Dermis microvascular lymphatic vessel endothelial cell (primary cell): Measurements from ENCODE around the gene PEF1. TPM values are rescaled to one million over a fixed set of nuclear protein-coding genes. Genes with fewer than 3 reads are reported as not detected.

Experiments used
- DNase-seq, 2 donors: peaks; one replicate each; pipeline versions ENCODE4 v3.0.0 to v3.0.0-alpha.2; 2010; ENCODE audit warnings: low read depth in 2 of 2
- total RNA-seq: library from RNA; depleted of rRNA; stranded (reverse); fragments of >200 nt; gene quantifications from 2 replicates; pipeline ENCODE4 v1.2.1, GENCODE V29; 2014

The PEF1 gene
- total RNA-seq, 1 donor from 2014 or later, result 103 TPM

DNA sequence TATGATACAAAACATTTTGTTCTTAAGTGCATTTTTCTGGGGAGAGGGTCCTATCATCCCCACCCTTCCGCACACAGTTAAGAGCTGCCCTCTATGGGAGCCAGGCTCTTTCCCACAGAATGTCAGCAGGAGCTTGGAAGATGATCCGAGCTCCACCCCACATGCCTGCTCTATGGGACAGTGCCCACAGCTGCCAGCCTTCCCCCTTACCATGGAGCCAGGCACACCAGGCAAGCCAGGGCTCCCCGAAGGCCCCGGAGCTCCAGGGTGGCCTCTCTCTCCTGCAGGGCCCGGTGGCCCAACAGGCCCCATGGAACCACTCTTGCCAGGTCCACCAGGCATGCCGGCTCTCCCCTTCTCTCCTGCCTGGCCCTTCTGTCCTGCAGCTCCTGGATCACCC is 10.4 kb upstream of the PEF1 start:
- DNase-seq, result no peak

DNA sequence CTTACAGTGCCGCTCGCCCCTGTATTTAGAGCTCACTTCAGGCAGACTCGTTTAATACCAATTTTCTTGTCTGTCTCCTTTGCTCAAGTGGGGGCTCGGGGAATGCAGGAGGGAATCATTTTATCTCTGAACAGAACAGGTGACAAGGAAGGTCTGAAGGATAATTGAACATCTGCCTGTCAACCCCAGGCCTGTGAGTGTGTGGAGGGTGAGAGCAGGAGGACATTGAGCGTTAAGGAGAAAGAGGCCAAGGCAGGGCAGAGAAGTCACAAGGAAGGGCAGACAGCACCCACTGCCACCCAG is 9.7 kb upstream of the PEF1 start:
- DNase-seq, result no peak

DNA sequence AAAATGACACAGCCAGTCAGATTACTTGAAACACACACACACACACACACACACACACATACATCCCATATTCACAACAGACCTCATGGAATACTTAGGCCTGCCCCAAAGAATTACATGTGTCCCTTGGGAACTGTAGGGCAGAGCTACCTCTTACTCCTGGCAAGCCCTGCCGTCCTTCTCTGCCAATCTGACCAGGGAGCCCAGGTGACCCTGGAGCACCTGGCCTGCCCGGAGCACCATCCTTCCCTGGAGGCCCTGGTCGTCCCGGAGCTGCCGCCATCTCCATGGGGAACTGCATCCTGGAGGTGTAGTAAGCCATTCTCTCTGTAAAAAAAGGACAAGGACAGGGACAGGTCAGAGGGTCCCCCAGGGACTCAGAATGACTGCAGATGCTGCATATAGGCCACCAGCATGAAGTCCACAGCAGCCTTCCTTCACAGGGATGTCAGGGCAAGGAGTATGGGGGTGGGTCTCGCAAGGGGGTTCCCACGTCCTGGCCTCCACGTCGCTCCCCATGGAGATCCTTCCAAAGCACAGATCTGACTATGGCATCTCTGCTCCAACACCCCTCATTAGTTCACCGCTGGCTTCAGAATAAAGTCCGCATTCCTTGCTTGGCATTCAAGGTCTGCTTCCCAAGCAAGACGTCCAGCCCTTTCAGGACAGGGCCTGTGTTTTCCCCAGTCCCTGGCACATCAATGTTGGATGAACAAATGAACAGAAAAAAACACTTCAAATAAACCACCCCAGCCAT is 9.2 kb upstream of the PEF1 start:
- DNase-seq, result no peak

DNA sequence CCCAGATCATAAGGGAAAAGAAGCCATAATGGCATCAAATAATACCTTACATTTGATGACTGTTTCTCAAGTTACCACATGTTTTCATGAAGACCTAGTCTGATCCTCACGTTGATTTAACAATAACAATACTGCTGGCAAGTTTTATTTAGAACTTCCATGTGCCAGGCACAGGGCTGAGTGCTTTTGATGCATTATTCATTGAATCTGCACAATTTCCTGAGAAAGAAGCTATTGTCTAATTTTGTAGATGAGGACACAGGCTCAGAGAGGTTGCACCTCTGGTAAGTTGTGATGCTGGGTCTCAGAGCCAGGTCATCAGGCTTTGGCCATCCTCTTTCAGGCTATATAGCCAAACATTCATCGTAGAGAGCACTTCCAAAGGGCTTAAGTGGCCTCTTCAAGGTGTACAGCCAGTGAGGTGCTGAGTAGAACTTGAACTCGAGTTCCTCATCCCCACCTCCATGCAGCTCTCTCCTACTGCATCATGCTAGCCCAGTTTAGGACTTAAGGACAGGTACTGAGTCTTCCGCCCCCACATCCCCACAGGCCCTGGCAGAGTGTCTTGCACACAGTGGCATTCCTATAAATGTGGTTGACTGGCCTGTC is 8.3 kb upstream of the PEF1 start:
- DNase-seq, result no peak

DNA sequence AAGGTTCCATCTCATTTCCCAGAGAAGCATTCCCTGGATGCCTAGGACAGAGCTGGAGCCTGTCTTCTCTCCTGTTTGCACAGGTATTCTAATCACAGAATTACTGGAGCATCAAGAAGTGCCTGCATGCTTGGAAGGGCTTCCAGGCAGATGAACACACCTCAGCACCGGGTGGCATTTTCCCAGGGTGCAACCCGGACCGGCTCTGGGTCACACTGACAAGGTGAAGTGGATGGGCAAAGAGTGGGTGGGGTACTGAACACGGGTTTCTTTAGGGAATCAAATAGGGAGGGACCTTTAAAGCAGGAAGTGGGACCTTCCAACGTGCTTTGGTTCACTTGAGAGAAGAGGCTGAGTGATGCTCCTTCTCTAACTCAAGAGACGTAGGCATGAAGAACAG is 7.1 kb upstream of the PEF1 start:
- DNase-seq, result no peak

DNA sequence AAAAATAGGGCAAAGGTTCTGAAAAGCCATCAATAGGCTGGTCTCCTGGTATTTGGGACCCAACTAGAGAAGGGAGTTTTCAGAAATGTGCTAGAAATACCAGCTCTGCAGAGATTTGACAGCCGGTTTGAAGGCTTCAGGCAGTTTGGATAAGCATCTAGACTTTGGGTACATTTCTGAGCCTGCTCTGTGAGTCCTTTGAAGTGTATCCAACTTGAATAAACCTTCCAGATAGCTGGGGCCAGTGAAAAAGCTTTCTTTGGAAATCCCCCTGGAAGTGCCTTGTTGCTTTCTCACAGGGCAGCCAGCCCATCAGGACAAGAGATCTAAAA is 6.4 kb upstream of the PEF1 start:
- no peak for DNase-seq

DNA sequence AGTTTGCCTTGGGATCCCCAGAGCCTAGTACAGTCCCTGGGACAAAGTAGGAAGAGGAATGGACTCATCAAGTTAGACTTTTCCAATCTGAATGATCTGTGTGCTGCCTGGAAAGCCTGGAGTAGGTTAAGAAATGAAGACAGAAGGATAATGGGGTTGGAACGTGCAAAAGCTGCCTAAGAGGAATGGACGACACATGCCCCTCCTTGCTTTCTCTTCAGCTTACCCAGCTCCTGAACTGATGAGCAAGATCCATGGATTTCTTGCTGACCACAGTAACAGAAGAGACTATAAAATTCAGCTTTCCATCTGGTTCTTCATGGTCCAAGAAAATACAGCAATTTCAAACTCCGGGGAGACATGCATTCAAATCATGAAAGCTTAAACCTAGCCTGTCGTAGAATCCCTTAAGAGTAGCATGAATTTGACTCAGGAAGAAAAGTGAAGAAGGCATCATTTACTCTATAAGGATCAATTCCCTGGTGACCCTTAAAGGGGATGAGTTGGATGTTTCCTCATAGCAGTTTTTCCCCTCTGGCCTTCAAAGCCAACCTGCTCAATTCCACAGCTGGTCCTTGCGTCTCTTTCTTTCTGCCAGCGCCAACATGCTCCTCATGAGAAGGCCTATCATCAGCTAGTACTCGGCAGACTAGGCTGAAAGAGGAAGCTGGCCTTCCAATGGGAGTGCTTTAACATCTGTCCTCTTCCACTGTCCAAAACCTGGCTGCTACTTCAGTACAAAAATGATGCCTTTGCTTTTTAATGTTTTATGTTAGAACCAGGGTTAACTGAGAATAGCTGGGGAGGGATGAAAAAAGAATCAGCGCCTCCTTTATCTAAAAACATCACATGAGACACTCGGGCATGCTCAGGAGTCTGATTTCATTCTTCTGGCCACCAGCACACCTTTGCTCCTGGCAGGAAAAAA is 5.7 kb upstream of the PEF1 start:
- DNase-seq, result no peak

DNA sequence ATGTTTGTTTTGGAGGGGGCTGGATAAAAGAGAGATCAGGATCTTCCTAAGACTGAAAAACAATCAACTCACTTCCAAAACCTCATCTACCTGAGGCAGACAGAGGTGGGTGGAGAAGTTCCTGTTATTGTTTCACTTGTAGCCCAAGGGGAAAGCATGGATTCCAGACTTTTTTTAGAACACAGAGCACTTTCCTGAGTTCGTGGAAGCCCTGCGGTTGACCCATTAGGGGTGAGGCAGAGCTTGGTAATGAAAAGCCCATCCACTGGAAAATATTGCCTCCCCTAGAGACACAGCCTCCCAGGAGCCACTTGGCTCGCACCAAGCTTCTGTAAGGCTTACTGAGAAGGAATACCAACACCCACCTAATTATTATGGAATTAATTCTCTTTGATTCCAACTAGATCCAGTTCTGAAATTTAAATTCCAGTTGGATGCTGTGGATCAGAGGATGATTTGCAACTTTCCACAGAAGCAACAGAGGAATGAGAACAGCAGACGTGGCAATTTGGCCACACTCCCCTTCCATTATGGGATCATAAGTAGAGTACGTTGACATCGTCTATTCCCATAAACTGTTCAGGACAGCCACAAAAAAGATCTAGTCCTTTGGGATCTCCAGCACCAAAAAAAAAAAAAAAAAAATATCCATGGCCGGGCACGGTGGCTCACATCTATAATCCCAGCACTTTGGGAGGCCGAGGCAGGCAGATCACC is 4.1 kb upstream of the PEF1 start:
- DNase-seq, result no peak

DNA sequence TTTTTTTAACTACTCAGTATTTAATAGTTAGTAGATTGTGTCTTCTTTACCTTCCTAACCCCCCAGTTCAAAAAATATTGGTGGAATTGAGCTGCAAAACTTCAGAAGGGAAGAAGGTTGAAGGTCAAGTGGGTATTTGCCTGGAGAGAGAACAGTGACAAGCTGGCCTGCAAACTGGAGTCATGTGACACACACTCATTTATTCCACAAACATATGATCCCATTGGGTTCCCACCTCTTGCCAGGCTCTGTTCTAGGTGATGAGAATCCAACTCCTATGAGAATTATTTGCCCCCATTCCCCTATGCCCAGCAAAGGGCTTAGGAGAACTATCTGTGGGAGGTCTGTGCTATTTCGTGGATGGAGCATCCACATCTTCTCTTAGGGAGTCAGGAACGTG is 3.5 kb upstream of the PEF1 start:
- peak in 1 of 2 donors; percentile 66 for DNase-seq

DNA sequence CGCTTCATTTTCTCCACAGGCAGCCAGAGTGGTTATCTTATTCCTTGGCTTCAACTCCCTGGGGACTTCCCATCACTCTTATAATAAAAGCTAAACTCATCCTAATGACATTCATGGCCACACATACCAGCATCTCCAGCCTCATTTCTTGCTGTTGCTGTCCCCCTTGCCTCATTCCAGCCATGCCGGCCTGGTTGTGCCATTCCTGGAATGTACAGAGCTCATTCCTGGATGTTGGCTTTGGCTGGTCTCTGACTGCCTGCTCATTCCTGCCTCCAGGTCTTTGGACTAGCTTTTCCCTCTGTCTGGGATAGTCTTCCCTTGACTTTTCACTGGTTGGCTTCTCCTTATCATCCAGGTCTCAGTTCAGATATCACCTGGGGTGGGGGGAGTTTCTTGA is 2.4 kb upstream of the PEF1 start:
- no peak for DNase-seq

DNA sequence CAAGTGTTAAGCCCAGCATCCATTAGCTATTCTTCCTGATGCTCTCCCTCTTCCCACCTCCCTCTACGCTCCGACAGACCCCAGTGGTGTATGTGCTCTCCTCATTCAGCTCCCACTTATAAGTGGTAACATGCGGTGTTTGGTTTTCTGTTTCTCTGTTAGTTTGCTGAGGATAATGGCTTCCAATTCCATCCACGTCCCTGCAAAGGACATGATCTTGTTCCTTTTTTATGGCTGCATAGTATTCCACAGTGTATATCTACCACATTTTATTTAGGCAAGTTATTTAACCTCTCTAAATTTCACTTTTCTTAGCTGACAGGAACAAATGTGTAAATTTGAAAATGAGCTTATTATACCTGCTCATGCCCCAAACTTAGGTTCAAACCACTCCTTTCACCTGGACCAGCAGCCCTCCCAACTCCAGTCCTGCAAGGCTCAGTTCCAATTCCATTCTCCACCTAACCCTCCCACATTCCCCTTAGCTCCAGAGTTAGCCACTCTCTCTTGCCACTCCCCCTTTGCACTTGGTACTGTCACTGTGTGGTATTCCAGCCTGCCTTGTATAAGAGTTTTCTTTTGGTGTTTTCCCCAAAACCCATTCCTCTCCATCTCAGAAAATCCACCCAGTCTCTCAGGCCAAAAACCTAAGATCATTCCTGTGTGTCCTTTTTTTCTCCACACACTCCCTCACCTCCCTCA is 1.7 kb upstream of the PEF1 start:
- DNase-seq, result no peak

DNA sequence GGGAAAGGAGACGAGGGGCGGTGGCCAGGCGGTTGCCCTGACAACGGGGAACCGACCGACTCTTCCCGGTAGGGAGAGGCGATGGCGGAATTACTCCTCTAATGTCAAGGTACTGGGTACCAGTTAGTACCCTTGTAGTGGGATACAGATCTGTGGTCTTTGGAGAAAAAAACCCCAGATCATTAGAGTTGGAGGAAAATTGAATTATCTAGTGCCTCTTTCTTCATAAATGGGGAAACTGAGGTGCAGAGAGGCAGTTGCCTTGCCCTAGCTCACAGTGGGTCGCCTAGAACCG is 545 bp upstream of the PEF1 start:
- no peak for DNase-seq

DNA sequence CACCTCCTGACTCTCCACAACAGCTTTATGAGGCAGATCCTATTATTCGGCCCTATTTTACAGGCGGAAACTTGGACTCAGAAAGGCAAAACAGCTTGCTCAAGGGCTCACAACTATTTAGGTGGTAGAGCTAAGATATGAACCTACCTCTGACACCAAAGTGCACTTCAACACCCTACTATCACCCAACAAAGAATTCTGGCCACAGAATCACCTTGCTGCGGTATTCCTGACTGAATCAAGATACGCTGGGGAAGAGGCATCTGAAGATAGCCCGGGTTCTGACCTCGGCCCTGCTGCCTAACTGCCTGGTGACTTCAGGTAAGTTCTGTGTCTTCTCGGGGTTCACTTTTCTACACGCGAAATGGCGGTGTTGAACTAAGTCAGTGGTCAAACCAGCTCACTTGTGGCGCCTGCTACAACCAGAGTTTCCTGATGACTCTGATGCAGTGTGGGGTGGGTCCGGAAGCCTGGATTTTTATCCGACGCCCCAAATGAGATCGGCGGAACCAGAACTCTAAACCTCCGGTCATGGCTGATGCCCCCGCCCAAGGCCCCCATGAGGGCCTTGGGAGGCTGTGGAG is 608 bp downstream of the PEF1 start:
- peak in 1 of 2 donors; percentile 78 for DNase-seq

DNA sequence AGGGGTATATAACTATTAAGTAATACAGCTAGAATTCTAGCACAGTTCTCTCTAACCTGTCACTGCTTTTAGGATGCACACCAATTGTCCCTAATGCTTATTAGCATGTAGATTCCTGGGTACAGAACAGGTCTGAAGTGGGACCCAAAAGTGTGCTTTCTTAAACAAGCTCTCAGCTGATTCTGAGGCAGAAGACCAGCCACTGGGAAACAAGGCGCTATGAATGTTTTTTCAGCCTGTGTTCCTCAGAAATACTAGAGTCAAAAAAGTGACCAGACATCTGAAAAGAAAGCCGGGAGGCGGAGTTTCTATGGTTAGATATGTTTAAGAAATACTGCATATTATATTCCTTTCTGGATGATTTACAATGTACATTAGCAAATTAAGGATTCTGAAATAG is 1.8 kb downstream of the PEF1 start:
- no peak for DNase-seq

DNA sequence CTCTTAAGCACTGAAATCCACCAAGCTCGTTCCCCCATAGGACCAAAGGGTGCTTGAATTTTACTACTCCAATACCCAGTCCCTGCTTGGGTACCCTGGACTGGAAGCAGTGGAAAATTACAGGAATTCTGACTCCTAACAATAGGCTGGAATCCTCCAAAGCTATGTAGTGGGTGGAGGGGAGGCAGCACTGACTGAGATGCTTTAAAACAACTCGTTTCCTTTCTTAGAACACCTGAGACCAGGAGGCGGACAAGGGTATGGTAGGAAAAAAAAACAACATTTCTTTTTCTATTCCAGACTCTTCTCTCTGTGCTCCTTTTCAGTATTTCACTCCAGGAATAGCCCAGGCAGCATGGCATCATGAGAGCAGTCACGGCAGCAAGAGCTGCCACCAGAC is 2.3 kb downstream of the PEF1 start:
- no peak for DNase-seq

DNA sequence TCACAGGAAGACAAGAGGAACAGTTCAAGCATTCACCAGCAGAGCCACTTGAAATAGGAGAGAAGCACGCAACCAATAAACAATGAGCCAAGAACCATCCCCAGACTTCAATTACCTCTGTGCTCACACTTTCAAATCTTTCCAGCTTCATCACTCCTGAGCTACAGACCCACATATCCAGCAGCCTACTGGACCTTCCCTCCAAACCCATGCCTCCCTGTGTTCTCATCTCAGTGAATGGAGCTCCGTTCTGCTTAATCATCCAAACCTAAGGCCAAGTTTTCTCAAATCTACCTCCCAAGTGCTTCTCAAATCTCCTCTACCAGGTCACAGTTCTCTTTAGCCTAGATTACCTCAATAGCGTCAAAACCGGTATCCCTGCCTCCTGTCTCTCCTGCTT is 3.7 kb downstream of the PEF1 start:
- DNase-seq, result no peak

DNA sequence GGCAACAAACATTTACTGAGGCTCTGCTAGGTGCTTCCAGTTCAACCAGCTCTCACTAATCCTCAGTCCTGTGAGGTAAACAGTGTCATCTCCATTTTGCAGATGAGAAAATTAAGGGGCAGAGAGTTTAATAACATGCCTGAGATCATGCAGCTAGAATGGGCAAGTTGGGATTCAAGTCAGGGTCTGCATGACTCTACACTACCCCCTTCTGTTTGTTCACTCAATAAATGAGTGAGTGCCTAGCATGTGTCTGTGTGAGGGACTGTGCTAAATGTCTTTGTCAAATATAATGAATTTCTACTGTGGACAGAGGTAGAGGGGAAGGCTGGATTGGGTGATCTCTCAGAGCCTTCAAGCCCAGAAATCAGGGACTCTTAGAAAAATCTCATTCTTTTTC is 4.5 kb downstream of the PEF1 start:
- no peak for DNase-seq

DNA sequence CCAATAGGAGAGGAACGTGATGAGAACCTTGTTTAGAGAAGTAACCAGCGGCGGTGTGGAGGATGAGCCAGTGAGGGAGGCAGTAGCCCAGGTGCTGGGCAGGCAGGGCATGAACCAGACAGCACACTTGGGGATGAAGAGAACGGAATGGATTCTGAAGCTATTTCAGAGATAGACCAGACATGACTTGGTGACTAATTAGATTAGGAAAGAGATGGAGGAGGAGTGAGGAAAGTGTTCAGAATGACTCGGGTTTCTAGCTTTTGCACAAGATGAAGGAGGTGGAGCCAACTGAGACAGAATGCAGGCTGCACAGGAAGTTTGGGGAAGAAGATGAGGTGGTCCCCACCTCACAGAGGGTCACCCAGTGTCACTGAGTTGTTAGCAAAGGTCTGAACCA is 5.1 kb downstream of the PEF1 start:
- no peak for DNase-seq

DNA sequence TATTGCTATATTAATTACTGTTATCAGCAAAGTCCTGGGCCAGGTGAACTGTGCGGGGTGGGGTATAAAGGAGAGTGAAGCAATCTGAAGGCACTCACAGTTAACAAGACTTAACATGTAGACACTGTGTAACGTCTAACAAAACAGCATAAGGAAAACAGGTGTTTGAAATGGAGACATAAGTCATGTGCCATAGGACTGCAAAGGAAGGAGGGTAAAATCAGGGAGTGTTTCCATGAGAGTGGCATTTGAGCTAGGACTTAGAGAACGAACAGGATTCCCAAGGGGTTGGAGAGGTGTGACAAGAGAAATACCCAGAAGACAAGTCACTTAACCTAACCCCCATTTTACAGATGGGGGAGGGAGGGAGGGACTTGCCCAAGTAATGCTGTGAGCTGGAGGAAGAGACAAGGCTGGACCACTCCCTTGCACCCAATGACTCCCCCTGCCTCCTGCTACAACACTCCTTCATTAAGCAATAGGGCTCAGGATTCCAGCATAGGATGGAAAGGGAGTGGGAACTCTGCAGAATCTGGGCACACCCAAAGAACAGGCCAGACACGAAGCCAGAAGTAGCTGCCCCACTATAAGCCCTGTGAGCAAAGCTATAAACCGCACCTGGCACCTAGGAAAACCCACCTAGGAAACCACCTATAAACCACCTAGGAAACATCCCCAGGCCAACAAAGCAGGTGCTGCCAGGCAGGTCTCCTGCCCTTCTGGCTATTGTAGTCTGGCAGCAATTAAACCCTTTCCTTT is 6.6 kb downstream of the PEF1 start:
- no peak for DNase-seq

DNA sequence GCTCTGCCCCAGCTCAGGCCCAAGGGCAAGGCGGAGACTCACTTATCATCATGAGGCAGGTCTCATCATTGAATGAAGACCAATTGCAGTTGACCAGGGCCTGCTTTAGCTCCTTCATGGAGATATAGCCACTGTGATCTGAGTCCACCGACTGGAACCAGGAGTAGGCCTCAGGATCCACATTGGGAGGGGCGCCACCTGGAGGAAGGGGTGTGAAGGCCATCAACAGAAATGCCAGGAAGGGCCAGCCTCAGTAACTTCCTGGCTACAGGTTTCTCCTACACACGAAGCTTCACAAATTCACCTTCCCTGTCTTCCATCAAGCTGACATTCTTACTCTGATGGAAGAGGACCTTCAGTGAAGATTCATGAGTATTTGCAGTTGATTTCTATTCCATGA is 11.6 kb downstream of the PEF1 start:
- DNase-seq, result peak in 1 of 2 donors; percentile 49

DNA sequence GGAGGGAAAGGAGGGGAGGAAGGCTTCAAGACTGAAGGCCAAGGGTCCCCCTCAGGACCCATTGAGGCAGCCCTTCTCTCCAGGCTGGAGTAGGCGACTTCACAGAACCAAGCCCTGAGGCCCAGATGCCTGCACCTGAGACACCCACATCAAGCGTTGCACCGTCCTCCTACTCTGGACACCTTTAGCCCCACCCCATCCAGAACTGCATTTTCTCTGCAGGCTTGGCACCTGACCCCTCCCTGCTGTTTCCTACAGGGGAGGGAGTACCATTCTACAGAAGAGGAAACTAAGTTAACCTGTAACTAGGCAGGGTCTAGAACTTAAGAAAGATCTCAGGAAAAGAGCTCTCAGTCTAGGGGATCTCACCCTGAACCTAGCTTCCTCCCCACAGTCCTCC is 12.0 kb downstream of the PEF1 start:
- DNase-seq, result no peak
